Measurements from ENCODE around the gene COL4A2. TPM values are rescaled to one million over a fixed set of nuclear protein-coding genes. Genes with fewer than 3 reads are reported as not detected.

The COL4A2 gene
- total RNA-seq, 1 donor from 2014 or later, result 1,333 TPM

DNA sequence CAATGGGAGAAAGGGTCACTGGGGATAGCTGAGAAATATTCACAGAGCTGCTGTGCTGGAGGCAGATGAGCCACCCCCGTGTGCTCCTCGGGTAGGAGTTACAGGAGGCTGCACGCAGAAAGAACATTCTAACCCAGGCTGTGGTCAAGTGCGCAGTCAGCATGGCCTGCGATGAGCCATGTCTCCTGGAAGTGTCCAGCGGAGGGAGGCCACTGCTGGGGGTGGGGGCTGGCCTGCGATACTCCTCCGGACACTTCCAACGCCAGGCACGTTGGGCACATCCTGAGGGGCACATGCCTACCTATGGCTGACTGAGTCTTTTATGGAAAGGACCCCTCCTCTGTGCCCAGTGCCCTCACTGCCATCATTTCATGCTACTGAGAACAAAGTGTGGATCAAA is 198.5 kb downstream of the COL4A2 start:
- DNase-seq (ENCODE audit: low spot score), result no peak

DNA sequence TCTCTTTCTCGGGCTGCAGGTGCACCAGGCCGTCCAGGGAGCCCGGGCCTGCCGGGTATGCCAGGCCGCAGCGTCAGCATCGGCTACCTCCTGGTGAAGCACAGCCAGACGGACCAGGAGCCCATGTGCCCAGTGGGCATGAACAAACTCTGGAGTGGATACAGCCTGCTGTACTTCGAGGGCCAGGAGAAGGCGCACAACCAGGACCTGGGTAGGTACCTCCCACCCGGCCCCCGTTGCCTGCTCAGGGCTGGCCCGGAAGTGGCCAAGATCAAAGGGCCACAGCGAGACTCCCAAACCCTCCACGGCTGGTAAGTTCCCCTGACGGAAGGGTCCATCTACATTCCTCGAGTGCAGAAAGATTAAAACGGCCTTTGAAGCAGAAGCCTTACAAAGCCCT is 199.3 kb downstream of the COL4A2 start:
- DNase-seq (ENCODE audit: low spot score), result no peak

DNA sequence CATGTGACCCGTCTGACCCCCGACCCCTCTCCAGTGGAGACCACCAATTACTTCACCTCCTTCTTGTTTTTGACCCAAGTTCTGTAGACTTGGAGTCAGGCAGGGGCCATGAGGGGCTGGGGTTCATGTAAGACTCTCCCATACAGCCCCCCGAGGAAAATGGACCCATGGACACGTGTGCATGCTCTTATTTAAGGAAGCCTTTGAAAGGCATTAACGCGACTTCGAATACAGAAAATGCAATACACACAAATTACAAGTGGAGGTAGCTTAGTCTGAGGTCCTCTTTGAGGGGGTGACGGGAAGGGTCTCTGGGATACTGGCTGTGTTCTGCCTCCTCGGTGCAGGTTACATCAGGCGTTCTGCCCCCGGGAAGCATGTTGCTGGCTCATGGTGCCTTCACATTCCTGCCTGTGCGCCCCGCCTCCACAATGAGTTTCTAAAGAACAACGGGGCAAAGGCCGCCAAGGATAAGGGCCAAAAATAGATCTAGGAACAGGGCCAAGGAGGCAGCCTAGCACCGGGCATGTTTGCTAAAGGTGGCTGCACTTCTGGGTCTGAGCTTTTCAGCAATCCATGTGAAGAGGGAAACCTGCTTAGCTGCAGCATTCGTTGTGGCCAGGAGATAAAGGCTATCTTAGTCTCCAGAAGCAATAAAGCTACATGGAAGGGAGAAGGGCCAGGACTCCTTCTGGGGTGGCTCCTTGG is 199.9 kb downstream of the COL4A2 start:
- no peak for DNase-seq (ENCODE audit: low spot score)

DNA sequence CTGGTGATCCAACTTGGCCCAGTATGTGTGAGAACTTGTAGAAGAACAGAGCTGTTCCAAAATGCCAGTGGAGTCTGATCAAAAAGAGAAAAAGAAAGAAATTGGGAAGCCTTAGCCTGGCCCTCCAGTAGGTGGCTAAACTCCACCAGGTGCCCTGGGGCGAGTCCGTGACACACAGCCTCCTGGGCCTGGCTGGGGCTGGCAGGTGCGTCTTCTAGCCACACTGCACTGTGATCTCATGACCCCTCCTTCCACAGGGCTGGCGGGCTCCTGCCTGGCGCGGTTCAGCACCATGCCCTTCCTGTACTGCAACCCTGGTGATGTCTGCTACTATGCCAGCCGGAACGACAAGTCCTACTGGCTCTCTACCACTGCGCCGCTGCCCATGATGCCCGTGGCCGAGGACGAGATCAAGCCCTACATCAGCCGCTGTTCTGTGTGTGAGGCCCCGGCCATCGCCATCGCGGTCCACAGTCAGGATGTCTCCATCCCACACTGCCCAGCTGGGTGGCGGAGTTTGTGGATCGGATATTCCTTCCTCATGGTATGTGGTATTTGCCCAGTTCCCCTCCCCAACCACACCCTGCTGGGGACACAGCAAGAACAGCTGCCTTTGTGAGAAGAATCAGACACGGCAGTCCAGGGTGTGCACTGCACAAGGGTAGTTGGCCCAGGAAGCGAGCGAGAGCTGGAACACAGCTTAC is 200.7 kb downstream of the COL4A2 start:
- no peak for DNase-seq (ENCODE audit: low spot score)

DNA sequence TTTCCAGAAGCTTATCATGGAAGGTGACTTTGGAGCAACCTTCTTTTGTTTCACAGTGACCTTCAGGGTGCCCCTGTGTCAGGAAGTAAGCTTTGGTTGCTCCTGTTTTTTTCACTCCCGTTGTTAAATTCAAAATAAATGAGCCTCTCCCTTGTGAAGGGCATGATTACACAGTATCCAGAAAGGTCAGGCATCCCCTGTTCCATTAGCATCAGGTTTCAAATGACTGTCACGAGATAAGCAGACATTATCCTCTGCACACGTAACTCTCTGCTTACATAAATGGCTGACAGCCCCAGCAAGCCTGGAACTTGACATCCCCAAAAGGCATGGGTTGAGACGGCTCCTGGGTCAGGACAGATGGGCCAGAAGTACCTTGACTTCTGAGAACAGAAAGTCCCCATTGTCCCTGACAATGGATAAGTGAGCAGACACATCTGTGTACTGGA is 202.4 kb downstream of the COL4A2 start:
- no peak for DNase-seq (ENCODE audit: low spot score)

DNA sequence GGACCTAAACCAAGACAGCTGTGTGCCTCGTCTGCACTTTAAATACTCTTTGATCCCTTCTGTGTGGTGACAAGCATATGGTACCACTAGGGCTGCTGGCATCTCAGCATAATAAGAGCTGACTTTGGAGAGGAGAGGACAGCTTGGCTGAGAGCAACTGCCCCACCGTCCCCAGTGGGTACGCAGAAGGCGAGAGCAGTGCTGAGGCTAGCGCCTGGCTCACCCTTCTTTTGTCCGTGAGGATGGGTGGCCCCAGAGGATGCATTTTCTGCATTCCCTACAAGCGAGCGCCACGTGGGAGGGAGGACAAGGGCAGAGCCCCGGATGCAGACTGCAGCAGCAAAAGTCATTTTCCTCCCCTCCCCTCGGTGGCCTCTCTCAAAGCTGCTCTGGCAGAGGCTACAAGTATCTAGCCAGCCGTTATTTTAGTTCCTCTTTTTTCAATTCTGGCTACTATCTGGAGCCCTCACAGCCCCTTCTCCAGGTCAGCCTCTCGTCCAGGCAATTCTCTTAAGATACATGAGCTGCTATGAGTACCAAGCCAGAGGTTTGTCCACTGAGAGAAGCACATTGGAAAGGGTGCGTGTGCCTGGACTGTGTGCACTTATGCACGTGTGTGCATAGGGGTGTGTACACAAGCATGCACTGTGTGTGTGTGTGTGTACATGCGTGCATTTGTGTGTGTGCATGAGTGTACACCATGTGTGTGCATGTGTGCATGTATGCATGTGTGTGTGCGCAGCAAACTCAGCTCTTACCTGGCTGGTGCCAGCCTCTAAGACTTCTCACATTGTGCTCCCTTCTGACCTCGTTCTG is 203.1 kb downstream of the COL4A2 start:
- no peak for DNase-seq (ENCODE audit: low spot score)

DNA sequence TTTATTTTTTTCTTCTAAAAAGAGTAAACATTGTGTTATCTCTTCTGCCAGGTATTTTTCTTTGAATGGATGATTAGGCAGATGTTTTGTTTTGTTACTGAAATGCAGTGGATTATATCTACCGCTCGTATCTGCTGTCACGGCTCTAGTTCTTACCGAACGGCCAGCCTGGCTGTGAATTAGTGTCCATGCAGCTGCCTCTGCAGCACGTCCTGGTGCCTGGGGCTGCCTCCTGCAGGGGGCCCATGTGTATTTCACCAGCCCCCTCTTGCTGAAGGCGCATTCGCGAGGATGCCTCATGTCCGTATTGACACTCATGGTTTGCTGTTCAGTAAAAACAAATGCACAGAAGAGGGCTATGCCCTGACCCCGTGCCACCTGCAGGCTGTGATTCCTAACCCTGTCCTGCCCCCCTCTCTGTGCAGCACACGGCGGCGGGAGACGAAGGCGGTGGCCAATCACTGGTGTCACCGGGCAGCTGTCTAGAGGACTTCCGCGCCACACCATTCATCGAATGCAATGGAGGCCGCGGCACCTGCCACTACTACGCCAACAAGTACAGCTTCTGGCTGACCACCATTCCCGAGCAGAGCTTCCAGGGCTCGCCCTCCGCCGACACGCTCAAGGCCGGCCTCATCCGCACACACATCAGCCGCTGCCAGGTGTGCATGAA is 204.6 kb downstream of the COL4A2 start:
- DNase-seq (ENCODE audit: low spot score), result no peak

DNA sequence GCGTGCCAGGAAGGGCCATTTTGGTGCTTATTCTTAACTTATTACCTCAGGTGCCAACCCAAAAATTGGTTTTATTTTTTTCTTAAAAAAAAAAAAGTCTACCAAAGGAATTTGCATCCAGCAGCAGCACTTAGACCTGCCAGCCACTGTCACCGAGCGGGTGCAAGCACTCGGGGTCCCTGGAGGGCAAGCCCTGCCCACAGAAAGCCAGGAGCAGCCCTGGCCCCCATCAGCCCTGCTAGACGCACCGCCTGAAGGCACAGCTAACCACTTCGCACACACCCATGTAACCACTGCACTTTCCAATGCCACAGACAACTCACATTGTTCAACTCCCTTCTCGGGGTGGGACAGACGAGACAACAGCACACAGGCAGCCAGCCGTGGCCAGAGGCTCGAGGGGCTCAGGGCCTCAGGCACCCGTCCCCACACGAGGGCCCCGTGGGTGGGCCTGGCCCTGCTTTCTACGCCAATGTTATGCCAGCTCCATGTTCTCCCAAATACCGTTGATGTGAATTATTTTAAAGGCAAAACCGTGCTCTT is 205.2 kb downstream of the COL4A2 start:
- DNase-seq (ENCODE audit: low spot score), result no peak

DNA sequence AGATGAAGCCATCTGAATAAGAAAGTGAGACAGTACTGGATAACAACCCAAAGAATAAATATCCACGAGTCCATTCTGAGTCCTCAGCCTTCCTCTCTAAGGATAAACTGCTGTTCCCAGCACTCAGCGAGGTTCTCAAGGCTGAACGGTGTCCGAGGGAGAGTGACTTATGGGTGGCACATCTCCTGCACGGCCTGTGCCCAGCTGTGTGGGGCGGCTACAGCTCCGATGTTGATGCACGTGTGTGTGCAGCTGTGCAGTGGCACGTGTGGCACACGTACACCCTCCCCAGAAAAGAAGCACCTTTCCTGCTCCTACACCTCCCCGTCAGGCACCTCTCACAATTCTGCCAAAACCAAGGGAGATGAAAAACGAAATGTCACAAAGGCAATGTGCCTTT is 209.4 kb downstream of the COL4A2 start:
- no peak for DNase-seq (ENCODE audit: low spot score)

DNA sequence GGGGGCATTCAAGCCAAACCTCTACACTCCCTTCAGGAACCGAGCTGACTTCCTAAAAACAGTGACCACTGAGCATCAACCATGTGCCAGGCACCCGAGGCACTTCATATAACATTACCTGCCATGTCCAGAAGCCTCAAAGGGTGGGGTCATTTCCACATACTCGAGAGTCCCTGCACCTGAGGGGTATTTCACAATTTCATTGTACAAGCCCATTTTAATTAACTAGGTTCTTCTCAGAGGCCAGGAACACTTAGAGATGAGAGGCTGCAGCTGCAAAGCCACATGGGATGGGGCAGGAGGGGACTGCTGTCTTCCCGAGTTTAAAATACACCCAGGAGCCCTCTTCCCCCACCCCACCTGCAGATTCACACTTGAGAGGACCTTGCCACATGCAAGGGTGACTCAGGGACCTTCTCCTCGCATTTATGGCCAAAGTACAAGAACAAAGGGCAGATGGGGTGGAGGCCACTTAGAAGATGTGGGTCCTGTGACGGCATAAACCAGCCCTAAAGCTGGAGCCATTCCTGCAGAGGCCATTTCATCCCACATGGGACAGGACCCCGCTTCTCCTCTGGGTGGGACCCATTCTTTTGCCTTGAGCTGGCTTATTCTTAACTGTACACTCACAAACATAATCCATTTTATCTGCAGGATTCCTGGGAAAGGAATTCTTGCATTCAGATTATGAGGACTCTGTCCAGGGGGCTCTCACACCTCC is 210.6 kb downstream of the COL4A2 start:
- DNase-seq (ENCODE audit: low spot score), result no peak

DNA sequence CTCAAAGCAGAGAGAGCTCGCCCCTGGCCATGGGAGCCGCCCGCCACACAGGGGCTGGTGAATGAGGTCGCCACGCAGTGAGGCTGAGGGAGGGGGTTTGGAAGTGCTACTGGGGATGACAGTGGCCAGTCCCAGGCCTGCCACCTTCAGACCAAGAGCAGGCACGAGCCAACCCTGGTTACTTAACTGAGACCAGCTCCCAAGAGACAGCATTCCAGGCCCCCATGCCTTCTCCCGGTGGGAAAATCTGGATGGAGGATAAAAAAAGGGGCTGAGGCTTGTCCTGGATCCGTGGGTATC is 211.1 kb downstream of the COL4A2 start:
- no peak for DNase-seq (ENCODE audit: low spot score)

DNA sequence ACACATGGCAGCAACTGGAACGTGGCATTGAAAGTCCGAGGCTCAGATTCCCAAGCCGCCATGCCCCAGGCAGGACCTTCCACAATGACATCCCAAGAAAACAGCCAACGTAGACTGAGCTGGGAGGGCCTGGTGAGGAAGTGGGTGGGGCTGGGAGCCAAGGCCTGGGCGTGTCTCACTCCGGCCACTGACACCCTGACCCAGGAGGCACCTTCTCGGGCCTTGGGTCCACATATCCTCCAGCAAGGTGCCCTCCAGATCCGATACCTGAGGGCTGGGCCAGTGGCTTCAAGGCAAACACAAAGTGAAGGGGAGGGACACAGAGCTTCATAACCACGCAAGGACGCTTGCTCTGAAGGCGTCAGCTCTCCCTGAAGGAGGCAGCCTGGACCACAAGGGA is 211.5 kb downstream of the COL4A2 start:
- no peak for DNase-seq (ENCODE audit: low spot score)

DNA sequence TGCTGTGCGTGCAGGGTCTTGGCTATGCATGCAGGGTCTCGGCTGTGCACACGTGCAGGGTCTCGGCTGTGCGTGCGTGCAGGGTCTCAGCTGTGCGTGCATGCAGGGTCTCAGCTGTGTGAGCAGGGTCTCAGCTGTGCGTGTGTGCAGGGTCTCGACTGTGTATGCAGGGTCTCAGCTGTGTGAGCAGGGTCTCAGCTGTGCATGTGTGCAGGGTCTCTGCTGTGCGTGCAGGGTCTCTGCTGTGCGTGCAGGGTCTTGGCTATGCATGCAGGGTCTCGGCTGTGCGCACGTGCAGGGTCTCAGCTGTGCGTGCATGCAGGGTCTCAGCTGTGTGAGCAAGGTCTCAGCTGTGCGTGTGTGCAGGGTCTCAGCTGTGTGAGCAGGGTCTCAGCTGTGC is 212.0 kb downstream of the COL4A2 start:
- no peak for DNase-seq (ENCODE audit: low spot score)

DNA sequence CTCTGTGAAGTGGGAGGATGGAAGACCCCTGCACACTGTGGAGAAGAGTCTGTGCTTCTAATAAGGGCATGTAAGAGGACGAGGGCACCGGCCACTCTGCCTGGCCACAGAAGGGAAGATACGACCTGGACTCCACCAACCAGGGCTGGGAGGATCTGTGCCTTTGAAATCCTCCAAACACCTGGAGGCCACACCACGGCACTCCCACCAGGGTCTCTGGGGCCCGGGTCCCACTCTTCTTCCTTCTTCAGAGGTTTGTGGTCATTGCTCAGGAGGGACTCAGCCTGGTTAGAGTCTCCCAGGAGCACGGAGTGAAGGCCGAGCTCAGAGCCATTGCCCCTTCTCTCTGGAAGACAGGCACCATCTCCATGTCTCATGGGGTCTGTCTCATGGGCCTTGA is 212.4 kb downstream of the COL4A2 start:
- DNase-seq (ENCODE audit: low spot score), result no peak

DNA sequence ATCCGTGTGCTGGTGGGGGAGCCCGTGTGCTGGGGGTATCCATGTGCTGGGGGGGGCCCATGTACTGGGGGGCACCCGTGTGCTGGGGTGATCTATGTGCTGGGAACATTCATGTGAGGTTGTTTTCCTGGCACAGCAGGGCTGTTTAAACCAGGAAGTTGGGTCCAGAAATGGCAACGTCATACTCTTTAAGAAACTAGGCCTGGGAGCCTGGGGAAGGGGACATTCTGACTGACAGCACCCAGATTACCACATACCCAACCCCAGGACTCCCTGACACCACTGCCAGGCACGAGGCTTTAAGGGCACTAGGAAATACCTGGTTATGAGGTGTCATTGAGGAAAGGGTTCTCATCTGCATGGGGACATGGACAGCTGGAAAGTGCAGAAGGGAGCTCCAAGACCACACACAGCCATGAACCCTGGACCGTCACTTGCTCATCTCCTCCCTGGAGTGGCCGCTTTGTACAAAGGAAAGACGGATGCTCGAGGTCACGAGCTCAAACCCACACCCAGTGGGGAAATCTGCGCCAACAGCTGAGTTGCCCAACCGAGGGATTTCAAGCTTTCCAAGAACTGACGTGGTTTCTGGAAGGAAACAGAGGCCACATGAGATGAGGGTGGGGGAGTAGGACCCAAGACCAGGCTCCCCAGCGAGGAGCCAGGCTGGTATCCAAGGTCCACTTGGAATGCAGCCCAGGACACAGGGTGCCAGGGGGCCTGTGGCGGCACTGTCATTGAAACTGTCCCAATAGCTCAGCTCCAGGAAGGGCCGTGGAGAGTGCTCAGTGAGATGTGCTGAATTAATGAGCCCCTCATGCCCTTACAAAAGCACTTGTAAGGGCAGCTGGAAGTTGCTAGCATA is 213.6 kb downstream of the COL4A2 start:
- peak; percentile 93 for DNase-seq (ENCODE audit: low spot score)

DNA sequence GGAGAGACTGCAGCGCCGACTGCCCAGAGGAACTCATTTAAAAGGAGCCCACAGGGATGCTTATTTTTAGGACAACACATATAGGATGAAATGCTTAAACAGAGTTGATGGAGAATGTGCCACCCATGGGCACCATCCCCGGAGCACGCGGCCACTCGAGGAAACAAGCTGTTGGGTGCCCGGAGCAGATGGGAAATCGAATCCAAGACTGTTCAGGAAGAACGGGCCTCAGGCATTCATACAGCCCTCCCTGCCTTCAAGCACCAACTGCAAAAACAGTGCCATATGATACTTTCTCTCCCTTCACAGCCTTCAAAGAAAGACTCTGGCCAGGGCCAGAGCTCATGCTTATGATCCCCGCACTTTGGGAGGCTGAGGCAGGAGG is 214.2 kb downstream of the COL4A2 start:
- no peak for DNase-seq (ENCODE audit: low spot score)

DNA sequence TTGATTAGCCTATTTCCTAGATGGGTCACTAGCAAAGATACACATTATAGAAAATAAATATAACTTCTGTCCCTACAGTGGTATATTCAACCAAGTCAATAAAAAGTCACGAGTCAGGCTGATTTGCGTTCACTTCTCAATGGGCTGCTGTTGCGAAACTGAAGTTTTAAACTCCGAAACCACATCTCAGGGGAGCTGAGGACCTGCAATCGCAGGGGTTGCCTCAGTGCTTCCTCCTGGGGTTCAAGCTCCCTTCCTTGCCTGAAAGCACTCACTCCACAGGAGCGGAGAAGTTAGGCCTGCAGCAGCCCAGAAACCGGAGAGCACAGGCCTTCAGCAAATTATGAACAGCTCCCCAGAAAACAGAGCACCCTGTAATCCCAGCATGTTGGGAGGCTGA is 214.9 kb downstream of the COL4A2 start:
- no peak for DNase-seq (ENCODE audit: low spot score)

DNA sequence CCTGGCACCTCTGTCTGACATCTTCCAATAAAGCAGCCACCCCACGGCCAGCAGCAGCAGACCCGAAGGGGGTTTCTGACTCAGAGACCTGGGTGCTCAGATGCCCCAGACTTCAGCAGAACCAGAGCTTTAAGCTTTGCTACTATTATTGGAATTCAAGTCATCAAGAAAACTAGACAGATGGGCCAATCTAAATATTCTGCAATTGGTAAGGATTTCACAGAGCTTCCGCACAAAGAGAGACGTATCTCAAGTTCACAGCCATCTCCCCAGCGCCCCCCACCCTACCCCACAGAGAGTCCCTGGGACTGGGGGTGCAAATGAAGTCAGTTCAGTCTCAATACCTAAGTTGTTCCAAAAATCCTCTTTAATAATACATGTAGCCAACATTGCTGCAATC is 215.6 kb downstream of the COL4A2 start:
- no peak for DNase-seq (ENCODE audit: low spot score)

DNA sequence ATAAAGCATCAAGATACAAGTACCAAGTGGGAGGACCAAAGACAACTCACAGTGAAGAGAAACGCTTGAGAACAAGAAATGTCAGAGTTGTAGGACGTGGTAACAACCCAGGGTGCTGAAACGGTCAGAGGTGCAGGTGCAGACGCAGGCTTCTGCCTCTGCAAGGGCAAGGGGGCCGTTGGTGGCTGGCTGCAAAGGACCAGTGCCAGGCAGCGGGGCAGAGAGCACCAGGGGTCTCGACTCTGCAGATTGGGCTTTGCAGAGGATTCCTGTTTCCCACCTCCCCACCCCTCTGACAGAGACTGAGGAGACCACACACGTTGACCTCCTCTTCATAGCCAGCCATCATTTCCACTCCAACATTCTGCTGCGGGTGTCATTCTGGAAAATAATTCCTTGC is 216.1 kb downstream of the COL4A2 start:
- no peak for DNase-seq (ENCODE audit: low spot score)
